Ishikawa (cell line): Measurements from ENCODE around the gene MSH6.

Experiments used
- CEBPB ChIP-seq: IDR thresholded peaks from 2 replicates; pipeline ENCODE4 v1.6.1; 2012
- CREB1 ChIP-seq: IDR thresholded peaks from 2 replicates; pipeline ENCODE4 v1.6.1; 2012; ENCODE audit warnings: low read depth
- EGR1 ChIP-seq: IDR thresholded peaks from 2 replicates; pipeline ENCODE4 v1.6.1; 2012
- EP300 ChIP-seq: IDR thresholded peaks from 2 replicates; pipeline ENCODE4 v1.6.1; 2012; ENCODE audit warnings: borderline replicate concordance
- FOXM1 ChIP-seq: IDR thresholded peaks from 2 replicates; pipeline ENCODE4 v1.6.1; 2012; ENCODE audit warnings: low read depth, borderline replicate concordance
- MAX ChIP-seq: IDR thresholded peaks from 2 replicates; pipeline ENCODE4 v1.6.1; 2012
- NFIC ChIP-seq: IDR thresholded peaks from 2 replicates; pipeline ENCODE4 v1.6.1; 2012
- RAD21 ChIP-seq: IDR thresholded peaks from 2 replicates; pipeline ENCODE4 v1.6.1; 2012; ENCODE audit warnings: low read depth
- TAF1 ChIP-seq: IDR thresholded peaks from 2 replicates; pipeline ENCODE4 v1.6.1; 2012; ENCODE audit warnings: low read depth, mild to moderate bottlenecking
- TCF12 ChIP-seq: IDR thresholded peaks from 2 replicates; pipeline ENCODE4 v1.6.1; 2012; ENCODE audit warnings: low read depth
- TEAD4 ChIP-seq: IDR thresholded peaks from 2 replicates; pipeline ENCODE4 v1.6.1; 2012
- YY1 ChIP-seq: IDR thresholded peaks from 2 replicates; pipeline ENCODE4 v1.6.1; 2012; ENCODE audit warnings: low read depth
- ZBTB7A ChIP-seq: IDR thresholded peaks from 2 replicates; pipeline ENCODE4 v1.6.1; 2012; ENCODE audit warnings: low read depth
- TF ChIP-seq, protein P1 (sequence below): IDR thresholded peaks from 2 replicates; pipeline ENCODE4 v1.6.1; 2012
- TF ChIP-seq, protein P2 (sequence below): IDR thresholded peaks from 2 replicates; pipeline ENCODE4 v1.6.1; 2012; ENCODE audit warnings: low read depth, mild to moderate bottlenecking

The MSH6 gene

GRCh38 chr2:47833516-47833968 is 50.6 kb downstream of the MSH6 start:
- TF ChIP-seq FOXM1, result no peak
- TF ChIP-seq CREB1, result no peak
- no peak for TF ChIP-seq NFIC
- no peak for TF ChIP-seq EP300
- no peak for TF ChIP-seq MAX
- no peak for TF ChIP-seq ZBTB7A
- no peak for TF ChIP-seq CEBPB
- TF ChIP-seq, protein P1, sequence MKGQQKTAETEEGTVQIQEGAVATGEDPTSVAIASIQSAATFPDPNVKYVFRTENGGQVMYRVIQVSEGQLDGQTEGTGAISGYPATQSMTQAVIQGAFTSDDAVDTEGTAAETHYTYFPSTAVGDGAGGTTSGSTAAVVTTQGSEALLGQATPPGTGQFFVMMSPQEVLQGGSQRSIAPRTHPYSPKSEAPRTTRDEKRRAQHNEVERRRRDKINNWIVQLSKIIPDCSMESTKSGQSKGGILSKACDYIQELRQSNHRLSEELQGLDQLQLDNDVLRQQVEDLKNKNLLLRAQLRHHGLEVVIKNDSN, result no peak
- TF ChIP-seq YY1, result no peak
- TF ChIP-seq TAF1, result no peak
- TF ChIP-seq, protein P2, sequence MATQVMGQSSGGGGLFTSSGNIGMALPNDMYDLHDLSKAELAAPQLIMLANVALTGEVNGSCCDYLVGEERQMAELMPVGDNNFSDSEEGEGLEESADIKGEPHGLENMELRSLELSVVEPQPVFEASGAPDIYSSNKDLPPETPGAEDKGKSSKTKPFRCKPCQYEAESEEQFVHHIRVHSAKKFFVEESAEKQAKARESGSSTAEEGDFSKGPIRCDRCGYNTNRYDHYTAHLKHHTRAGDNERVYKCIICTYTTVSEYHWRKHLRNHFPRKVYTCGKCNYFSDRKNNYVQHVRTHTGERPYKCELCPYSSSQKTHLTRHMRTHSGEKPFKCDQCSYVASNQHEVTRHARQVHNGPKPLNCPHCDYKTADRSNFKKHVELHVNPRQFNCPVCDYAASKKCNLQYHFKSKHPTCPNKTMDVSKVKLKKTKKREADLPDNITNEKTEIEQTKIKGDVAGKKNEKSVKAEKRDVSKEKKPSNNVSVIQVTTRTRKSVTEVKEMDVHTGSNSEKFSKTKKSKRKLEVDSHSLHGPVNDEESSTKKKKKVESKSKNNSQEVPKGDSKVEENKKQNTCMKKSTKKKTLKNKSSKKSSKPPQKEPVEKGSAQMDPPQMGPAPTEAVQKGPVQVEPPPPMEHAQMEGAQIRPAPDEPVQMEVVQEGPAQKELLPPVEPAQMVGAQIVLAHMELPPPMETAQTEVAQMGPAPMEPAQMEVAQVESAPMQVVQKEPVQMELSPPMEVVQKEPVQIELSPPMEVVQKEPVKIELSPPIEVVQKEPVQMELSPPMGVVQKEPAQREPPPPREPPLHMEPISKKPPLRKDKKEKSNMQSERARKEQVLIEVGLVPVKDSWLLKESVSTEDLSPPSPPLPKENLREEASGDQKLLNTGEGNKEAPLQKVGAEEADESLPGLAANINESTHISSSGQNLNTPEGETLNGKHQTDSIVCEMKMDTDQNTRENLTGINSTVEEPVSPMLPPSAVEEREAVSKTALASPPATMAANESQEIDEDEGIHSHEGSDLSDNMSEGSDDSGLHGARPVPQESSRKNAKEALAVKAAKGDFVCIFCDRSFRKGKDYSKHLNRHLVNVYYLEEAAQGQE, result no peak

DNA sequence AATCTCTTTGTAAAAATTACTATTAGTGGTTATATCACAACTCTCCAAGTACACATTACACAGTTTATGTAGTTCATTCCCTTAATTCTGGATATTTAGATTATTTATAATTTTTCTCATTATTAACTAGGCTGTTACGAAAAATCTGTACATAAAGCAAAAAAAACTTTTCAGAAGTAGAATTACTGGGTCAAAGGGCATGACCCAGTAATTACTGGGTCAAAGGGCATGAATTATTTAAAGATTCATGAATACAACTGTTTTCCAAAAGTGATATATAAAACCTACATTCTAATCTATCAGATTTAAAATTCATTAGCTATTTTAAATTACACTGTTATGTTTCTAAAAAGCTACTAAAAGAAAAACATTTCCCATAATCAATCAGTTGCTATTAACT is 55.3 kb downstream of the MSH6 start:
- TF ChIP-seq CEBPB, result no peak
- TF ChIP-seq MAX, result no peak
- no peak for TF ChIP-seq ZBTB7A
- TF ChIP-seq CREB1, result no peak
- no peak for TF ChIP-seq NFIC

- TF ChIP-seq RAD21, result no peak
- TF ChIP-seq ZBTB7A, result no peak
- TF ChIP-seq, protein P1, result no peak
- TF ChIP-seq EP300, result no peak
- TF ChIP-seq TAF1, result no peak
- no peak for TF ChIP-seq CEBPB
- TF ChIP-seq FOXM1, result no peak
- TF ChIP-seq MAX, result no peak
- no peak for TF ChIP-seq TEAD4
- TF ChIP-seq, protein P2, result no peak
- no peak for TF ChIP-seq NFIC
- TF ChIP-seq TCF12, result no peak
- no peak for TF ChIP-seq CREB1
- TF ChIP-seq YY1, result no peak
Measured at GRCh38 chr2:47838686-47839085, 55.7 kb downstream of the MSH6 start.

GRCh38 chr2:47842846-47843245 is 59.9 kb downstream of the MSH6 start:
- TF ChIP-seq CEBPB, result no peak
- TF ChIP-seq, protein P1, result no peak
- TF ChIP-seq EGR1, result no peak
- TF ChIP-seq ZBTB7A, result no peak
- TF ChIP-seq FOXM1, result no peak
- TF ChIP-seq EP300, result no peak
- TF ChIP-seq NFIC, result no peak
- no peak for TF ChIP-seq TEAD4
- no peak for TF ChIP-seq CREB1
- no peak for TF ChIP-seq MAX
- no peak for TF ChIP-seq TCF12
- TF ChIP-seq RAD21, result no peak
- TF ChIP-seq YY1, result no peak

DNA sequence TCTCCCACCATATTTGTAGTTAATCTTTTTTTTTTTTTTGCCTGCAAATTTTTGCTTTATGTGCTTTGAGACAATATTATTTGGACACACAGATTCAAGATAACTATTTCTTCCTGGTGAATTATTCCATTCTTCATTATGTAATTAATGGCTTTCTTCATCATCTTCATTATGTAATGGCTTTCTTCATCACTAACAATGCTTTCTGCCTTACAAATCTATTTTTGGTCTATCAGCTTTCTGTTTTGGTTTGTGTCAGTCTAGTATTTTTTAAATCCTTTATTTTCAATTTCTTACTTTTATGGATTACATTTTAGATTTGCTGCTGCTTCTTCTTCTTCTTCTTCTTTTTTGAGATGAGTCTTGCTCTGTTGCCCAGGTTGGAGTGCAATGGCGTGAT is 60.5 kb downstream of the MSH6 start:
- TF ChIP-seq TCF12, result no peak
- TF ChIP-seq YY1, result no peak
- no peak for TF ChIP-seq EGR1
- TF ChIP-seq, protein P2, result no peak
- no peak for TF ChIP-seq CREB1
- no peak for TF ChIP-seq RAD21
- TF ChIP-seq, protein P1, result no peak
